K562 (cell line): Measurements from ENCODE around the gene SCML2.

Source experiments
- ATF2 ChIP-seq: sonication (generic); formaldehyde crosslinking; IDR thresholded peaks from 2 replicates; pipeline ENCODE4 v1.8.1; 2022; ENCODE audit warnings: missing genetic modification reagents
- BDP1 ChIP-seq: IDR thresholded peaks from 3 replicates; pipeline ENCODE4 v1.6.1; 2011; ENCODE audit not compliant: insufficient read length, insufficient read depth
- CTCF ChIP-seq, 3 experiments: IDR thresholded peaks in 2 of 3; conservative IDR thresholded peaks in 1 of 3; 2 replicates each; pipeline ENCODE4 v1.5.1; 2011 to 2012; ENCODE audit warnings: low read length in 3 of 3, mild to moderate bottlenecking in 3 of 3, control low read depth in 2 of 3, improper control_type of control experiment in 1 of 3, inconsistent platforms in 1 of 3, low read depth in 1 of 3, mixed read lengths in 1 of 3, moderate library complexity in 1 of 3; ENCODE audit not compliant: insufficient read depth in 2 of 3
- EGR1 ChIP-seq: fragments of 450-650 bp; conservative IDR thresholded peaks from 2 replicates; pipeline ENCODE4 v1.6.1; 2017; ENCODE audit warnings: mild to moderate bottlenecking
- EZH2 ChIP-seq: IDR thresholded peaks from 2 replicates; pipeline ENCODE4 v1.6.1; 2012; ENCODE audit warnings: low read depth, mild to moderate bottlenecking, inconsistent platforms, low read length, borderline replicate concordance
- PHTF2 ChIP-seq: fragments of 250-450 bp; sonication (Bioruptor Pico); IDR thresholded peaks from 2 replicates; pipeline ENCODE4 v1.5.0; 2021; ENCODE audit warnings: mild to moderate bottlenecking
- POLR2G ChIP-seq: fragments of 200-400 bp; formaldehyde crosslinking; IDR thresholded peaks from 2 replicates; pipeline ENCODE4 v1.6.1; 2017; ENCODE audit warnings: low read depth, mild to moderate bottlenecking, antibody characterized with exemption, low read length, moderate library complexity
- SP1 ChIP-seq: sonication (generic); formaldehyde crosslinking; IDR thresholded peaks from 2 replicates; pipeline ENCODE4 v1.8.1; 2022; ENCODE audit warnings: mild to moderate bottlenecking, missing genetic modification reagents
- SUPT5H ChIP-seq: fragments of 450-650 bp; IDR thresholded peaks from 2 replicates; pipeline ENCODE4 v1.6.1; 2016
- TBP ChIP-seq: optimal IDR thresholded peaks from 2 replicates; pipeline ENCODE3; 2011; ENCODE audit warnings: low read depth, low read length, improper control_type of control experiment
- ZBTB33 ChIP-seq: sonication (generic); formaldehyde crosslinking; IDR thresholded peaks from 2 replicates; pipeline ENCODE4 v1.8.1; 2023; ENCODE audit warnings: mild to moderate bottlenecking, missing genetic modification reagents
- TF ChIP-seq, protein P1 (sequence below): fragments of 450-650 bp; IDR thresholded peaks from 2 replicates; pipeline ENCODE4 v1.6.1; 2016; ENCODE audit warnings: mild to moderate bottlenecking
- TF ChIP-seq, protein P2 (sequence below): sonication (generic); formaldehyde crosslinking; IDR thresholded peaks from 2 replicates; pipeline ENCODE4 v1.8.0; 2023; ENCODE audit warnings: mild to moderate bottlenecking, missing genetic modification reagents

DNA sequence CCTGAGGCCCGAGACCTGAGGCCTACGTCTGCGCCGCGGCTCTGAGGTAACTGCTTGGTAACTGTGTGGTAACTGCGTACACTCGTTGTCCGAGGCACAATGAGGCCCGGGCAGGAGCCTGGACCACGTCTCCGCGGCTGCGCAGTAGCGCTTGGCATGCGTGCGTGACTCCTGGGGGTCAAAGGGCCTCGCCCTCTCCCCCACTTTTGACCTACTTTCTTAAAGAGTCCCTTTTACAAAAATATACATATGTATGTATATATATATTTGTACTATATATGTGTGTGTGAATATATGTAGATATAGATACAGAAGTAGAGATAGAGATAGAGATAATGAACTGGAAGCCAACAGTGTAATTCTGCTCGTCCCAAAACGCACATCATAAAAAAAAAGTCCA is 133.7 kb downstream of the SCML2 start, which contains the start of gene BEND2:
- no peak for TF ChIP-seq EGR1
- TF ChIP-seq, protein P1, sequence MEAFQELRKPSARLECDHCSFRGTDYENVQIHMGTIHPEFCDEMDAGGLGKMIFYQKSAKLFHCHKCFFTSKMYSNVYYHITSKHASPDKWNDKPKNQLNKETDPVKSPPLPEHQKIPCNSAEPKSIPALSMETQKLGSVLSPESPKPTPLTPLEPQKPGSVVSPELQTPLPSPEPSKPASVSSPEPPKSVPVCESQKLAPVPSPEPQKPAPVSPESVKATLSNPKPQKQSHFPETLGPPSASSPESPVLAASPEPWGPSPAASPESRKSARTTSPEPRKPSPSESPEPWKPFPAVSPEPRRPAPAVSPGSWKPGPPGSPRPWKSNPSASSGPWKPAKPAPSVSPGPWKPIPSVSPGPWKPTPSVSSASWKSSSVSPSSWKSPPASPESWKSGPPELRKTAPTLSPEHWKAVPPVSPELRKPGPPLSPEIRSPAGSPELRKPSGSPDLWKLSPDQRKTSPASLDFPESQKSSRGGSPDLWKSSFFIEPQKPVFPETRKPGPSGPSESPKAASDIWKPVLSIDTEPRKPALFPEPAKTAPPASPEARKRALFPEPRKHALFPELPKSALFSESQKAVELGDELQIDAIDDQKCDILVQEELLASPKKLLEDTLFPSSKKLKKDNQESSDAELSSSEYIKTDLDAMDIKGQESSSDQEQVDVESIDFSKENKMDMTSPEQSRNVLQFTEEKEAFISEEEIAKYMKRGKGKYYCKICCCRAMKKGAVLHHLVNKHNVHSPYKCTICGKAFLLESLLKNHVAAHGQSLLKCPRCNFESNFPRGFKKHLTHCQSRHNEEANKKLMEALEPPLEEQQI = no peak
- no peak for TF ChIP-seq TBP
- no peak for TF ChIP-seq BDP1
- TF ChIP-seq SP1 (CRISPR knock-in tag) = no peak
- no peak for TF ChIP-seq PHTF2 (CRISPR knock-in tag)
- no peak for TF ChIP-seq POLR2G
- no peak for TF ChIP-seq ZBTB33
- no peak for TF ChIP-seq ATF2 (CRISPR knock-in tag)
- TF ChIP-seq EZH2 = no peak
- TF ChIP-seq, protein P2, sequence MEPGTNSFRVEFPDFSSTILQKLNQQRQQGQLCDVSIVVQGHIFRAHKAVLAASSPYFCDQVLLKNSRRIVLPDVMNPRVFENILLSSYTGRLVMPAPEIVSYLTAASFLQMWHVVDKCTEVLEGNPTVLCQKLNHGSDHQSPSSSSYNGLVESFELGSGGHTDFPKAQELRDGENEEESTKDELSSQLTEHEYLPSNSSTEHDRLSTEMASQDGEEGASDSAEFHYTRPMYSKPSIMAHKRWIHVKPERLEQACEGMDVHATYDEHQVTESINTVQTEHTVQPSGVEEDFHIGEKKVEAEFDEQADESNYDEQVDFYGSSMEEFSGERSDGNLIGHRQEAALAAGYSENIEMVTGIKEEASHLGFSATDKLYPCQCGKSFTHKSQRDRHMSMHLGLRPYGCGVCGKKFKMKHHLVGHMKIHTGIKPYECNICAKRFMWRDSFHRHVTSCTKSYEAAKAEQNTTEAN (CRISPR knock-in tag) = no peak
- TF ChIP-seq SUPT5H = no peak
- no peak for TF ChIP-seq CTCF (IDR thresholded peaks at IDR 0.05 in 2 of 3, conservative IDR thresholded peaks at IDR 0.05 in 1 of 3; ENCODE audit: insufficient read depth in 2 of 3, low read depth in 1 of 3, low read length in 3 of 3)
